T47D (cell line): ENCODE measurements around the gene GCSAM.
A peak's percentile ranks its signal among the peaks of the same experiment; 100 is the strongest.

ENCODE experiments used
- DNase-seq, 2 experiments: peaks; one replicate each; pipeline versions ENCODE4 v3.0.0 to v3.0.0-alpha.2; 2011 to 2012; ENCODE audit warnings: low read depth in 1 of 2, low spot score in 1 of 2
- JUND ChIP-seq: IDR thresholded peaks from 2 replicates; pipeline ENCODE4 v1.6.1; 2012; ENCODE audit warnings: low read depth
- in situ Hi-C: cut with HindIII; loops from 2 replicates; pipeline ENCODE4 v1.10.0; 2016; ENCODE audit warnings: low sequenced_read_pairs, low pct_unique_long_range_greater_than_20kb

Gene GCSAM

DNA sequence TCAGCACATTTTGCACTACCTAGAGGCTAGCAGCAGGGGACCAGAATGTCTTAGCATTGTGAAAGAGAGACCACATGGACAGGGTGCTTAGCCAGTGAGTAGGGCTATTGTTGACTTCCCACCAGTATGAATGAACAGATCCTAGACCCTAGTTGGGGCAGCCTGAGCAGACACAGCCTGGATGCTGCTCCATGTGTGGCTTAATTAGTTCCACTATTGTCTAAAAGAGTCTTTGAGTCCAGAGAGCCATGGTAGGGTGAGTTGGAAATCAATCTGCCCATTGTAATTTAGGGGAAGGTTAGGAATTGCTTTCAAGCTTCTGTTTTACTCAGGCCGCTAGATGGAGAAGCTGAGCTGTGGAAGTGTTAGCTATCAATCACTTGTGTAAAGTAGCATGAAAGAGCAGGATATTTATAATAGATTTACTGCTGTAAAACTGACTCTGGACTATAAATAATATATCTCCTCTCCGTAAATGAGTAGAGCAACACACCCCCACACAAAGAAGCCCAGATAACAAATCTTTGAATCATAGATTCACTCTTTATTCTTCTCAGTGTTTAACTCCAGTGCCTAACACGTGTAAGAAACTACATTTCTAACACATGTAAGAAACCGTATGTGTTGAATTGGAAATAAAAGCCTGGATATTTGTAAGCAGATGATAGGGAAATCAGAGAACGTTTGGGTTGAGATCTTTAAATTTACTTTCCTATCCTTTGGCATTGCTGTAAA is 4.1 kb upstream of the GCSAM start:
- TF ChIP-seq JUND, result no peak
- peak in 1 of 2 experiments; percentile 71 for DNase-seq
- in situ Hi-C loops, result no loop called here

DNA sequence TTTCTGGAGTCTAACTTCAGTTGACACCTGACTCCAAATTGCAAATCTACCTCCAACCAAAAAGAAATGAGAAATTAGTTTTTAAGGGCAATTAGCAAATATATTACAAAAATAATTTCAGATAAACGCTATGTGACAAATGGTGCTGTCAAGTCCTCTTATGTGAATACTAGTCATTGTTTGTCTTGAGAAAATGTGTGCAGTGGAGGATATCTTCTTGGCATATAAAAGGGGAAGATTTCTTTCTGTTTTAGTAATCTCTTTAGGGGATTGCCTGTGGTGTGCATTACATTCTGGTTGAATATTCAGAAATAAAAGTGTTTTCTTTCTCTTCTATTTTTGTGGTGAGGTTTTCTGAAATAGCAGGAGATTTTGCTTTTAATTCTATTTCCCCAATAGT is 3.0 kb upstream of the GCSAM start:
- no peak for DNase-seq
- in situ Hi-C loops, result no loop called here
- no peak for TF ChIP-seq JUND

DNA sequence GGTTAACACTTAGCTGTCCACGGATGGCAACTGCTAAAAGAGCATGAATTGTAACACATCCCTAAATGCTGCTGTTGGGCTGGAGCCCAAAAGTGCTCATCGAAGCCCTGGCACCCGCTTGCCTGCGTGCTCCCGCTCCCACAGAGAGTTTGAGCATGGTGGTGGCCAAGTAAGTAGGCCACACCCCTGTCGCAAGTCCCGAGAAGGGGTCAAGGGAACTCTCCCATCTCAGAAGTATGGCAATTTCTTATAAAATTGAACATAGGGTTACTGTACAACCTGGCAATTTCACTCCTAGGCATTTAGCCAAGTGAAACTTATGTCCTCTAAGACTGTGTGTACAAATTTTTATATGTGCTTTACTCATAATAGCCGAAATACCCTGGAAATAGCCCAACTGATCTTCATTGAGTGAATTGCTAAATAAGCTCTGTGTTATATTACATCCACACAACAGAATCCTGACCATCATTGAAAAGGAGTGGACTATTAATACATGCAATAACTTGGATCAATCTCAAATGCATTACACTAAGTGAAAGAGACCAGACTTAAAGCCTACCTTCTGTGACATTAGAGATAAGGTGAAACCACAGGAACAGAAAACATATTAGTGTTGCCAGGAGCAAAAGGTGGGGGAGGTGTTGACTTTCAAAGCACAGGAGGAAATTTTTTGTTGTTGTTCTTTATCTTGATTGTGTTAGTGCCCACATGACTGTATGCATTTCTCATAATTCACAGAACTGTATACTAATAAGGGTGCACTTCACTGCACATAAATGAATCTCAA is 1.5 kb upstream of the GCSAM start:
- in situ Hi-C loops, result no loop called here
- TF ChIP-seq JUND, result no peak
- no peak for DNase-seq

DNA sequence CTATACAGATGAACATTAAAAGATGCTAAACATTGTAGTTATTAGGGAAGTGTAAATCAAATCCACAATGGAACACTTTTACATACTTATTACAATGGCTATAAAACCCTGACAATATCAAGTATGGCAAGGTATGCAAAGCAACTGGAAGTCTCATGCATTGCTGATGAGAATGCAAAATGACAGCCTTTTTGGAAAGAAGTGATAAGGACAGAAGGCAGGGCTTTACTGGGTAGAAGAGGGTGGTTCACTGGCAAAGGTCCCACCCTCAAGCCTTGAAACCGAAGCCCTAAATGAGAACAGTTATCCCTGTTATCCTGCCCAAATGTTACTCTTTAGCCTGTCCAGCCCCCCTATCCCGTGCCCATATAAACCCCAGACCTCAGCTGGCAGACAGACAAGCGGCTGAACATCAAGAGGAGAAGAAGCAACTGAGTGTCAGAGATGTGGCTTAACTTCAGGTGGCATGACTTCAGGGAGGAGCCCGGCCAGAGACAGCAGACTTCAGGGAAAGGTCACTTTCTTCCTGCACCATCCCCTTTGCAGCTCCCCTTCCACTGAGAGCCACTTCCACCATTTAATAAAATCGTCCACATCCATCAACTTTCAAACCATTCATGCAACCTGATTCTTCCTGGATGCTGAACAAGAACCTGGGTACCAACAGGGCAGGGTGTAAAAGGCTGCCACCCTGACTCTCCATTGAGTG is 732 bp upstream of the GCSAM start:
- in situ Hi-C loops, result no loop called here
- no peak for DNase-seq
- TF ChIP-seq JUND, result no peak

DNA sequence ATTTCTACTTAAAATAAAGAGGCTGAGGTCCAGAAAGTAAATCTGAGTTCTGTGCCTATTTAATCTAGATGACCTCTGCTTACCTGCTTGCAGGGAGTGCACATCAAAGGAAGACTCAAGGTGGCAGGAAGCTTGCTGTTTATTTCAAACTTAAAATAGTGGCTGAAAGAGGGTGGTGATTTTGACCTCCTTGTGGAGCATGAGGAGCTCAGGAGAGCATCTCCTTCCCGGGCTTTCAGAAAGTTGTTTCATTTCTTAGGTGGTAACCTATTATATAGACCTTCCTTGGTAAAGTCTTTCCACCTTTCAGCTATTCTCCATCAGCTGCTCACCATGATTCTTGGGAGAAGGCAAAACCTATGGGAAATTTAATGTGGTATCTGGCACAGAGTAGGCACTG is 494 bp downstream of the GCSAM start:
- no peak for DNase-seq
- TF ChIP-seq JUND, result no peak
- in situ Hi-C loops, result no loop called here

DNA sequence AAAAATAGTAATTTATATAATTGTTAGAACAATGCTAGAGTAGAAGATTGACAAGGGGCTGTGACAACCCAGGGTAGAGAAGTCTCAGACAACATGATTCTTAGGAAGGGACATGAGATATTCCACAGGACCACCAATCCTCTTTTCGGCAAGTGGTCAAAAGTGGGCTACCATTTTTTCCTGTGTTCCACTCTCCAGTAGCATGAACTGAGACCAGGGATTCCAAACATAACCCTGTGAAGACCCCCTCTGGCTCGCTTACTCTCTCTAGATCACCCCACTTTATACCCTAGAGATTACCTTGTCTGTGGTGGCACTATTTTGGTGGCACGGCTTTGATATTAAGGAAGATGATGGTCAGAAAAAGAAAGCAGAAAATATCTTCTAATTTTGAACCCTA is 960 bp downstream of the GCSAM start:
- DNase-seq, result no peak
- no peak for TF ChIP-seq JUND
- in situ Hi-C loops, result no loop called here

DNA sequence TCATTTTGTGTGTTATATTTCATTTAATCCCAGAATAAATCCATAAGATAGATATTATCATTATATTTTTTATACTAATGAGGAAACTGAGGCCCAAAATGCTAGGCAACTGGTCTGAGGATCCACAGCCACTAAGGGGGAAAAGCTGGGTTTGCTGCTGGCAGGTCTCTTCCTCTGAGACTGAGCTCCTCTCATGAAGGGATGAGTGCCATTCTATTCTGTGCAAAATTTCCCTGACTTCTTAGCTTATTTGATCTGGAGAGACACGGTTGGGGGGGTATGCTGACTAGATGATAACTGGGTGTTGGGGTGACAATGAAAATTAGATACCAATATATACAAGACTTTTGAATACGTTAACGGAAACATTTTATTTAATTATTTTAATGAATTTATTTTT is 1.9 kb downstream of the GCSAM start:
- TF ChIP-seq JUND, result no peak
- in situ Hi-C loops, result no loop called here
- DNase-seq, result no peak

DNA sequence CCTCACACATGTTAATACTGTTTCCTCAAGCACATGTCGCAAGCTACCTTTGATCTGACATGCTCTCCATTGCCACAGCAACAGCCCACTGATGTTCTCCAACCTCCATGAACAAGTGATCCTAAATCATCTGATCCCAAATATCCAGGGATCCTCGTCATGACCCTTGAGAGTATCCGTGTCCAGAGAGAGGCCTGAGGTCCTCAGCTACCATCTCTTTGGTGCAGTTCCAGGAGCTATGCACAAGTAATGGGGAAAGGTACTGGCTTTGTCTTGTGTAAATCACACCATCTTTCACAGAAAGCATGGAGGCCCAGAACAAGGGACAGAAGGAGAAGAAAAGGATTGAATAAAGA is 2.4 kb downstream of the GCSAM start:
- no peak for DNase-seq
- no peak for TF ChIP-seq JUND
- in situ Hi-C loops, result no loop called here

DNA sequence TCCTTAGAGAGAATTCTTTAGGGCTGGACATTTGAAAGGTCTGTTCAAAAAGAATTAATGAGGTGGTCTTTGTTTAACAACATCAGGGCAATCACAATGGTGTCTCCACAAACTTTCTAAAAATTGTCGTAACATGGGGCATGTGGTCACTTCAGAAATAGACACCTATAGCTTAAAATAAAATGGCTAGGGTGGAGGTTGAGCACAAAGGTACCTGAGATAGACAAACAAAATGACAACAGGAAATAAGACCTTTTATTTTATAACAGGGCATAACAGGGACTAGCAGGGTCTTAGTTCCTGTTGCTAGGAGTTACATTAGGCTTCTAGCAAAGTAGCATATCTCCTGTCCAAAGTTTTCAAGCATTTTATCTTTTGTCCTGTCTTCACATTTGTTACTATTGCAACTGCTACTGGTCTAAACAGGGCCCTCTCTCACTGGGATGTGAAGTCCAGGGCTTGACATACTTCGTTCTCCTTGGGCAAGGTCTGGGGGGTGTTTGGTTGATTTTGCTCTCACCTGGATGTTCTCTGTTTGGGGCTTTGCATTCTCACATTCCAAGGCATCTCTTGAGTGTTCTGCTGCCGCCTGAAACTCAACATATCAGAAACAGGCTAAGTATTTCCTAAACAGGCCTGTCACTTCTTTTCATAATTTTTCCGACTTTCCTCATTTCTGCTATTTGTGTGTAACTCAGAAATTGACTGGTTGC is 3.0 kb downstream of the GCSAM start:
- no peak for DNase-seq
- in situ Hi-C loops, result no loop called here
- TF ChIP-seq JUND, result no peak

DNA sequence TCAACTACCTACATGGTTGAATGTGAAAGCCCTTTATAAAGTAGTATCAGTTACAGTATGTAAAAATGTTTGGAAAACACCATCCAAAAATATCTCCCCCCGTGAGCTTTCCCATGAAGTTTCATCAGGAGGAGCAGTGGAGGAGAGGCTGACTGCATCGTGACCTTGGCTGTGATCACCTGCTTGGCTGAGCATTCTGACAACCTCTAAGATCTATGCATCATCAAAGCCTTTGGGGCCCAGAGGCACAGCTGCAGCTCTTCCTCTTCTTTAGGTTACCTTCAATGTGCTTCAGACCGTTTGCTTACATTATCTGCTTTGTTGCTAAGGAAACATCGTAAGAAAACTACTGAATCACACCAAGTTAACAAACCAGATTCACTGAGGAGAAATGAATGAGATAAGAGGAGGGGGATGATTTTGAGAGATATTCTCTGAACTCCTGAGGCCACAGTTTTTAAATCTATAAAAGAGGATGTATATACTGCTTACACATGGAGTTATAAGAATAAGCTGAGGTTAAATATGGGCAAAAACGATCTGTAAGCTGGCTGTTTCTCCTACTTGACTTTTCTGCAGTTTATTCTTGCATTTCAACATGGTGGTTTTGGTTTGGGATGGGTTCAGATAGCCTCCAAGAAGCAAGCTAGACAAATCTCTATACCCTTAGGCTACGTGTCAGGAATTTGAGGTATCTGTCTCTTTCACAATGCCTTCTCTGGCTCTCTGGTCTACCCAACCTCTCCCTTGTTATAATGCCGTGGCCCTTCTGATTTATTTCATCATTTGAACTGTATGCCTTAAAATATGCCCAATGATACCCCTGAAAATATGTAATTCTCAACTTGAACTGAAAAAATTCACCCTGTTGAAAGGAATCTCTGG is 4.0 kb downstream of the GCSAM start:
- in situ Hi-C loops, result no loop called here
- DNase-seq, result no peak
- no peak for TF ChIP-seq JUND

DNA sequence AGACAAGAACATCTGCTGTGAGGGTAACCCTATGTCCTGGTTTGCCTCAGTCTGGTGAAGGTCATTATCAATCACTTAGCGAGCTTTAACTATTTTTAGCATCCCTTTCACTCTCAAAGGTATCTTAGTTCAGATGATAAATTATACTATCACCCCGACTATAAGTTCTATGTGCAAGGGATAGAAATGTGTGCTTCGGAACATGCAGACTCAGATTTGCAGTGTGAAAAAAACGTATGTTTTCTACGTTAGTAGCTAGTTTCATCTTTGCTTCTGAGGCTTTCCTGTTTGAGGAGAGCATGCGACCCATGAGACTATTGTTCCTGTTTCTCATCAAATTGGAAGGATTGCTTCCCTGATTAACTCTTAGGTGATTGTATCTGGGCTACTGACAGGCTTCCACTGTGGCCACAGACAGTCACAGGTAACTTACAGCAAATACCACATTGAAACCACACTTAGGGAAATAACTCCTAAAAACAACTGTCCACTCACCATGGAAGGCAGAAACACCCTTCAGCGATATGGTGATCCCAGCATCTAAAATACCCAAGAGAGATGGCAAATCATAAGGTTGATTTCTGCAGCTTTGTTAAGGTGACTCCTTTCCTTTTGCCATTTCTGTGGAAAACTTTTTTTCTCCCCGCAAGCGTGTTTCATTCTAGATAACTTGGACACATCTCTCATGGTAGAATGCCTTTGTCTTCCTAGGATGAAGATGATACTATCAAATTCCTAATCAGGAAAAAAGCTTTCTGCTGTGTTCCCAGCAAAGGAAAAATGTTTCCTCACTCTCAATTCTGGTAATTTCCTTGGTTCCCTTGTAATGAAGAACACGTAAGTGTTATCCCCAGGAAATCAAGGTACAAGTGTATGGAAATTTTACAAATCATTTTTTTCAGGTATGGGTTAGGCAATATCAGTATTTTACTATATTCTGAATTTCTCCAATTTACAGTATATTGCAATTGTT is 5.2 kb downstream of the GCSAM start:
- in situ Hi-C loops, result no loop called here

More for the DNA sequence above, 5.2 kb downstream of the GCSAM start:
- DNase-seq, result no peak
- no peak for TF ChIP-seq JUND
